ENCODE measurements around the gene PRUNE1.

The PRUNE1 gene

GRCh38 chr1:151060657-151061421 lies 52.6 kb downstream of the PRUNE1 start:
- TF ChIP-seq PKNOX1 (IDR thresholded peaks at IDR 0.05): no peak
- TF ChIP-seq HDGF (IDR thresholded peaks at IDR 0.05; ENCODE audit: borderline replicate concordance): no peak
- no peak for TF ChIP-seq SUZ12 (IDR thresholded peaks at IDR 0.05)
- no peak for TF ChIP-seq L3MBTL2 (conservative IDR thresholded peaks at IDR 0.05)
- no peak for TF ChIP-seq LEF1 (IDR thresholded peaks at IDR 0.05; ENCODE audit: borderline replicate concordance)
- TF ChIP-seq FOXM1 (IDR thresholded peaks at IDR 0.05; ENCODE audit: borderline replicate concordance): no peak
- TF ChIP-seq CTBP1 (IDR thresholded peaks at IDR 0.05; ENCODE audit: borderline replicate concordance): no peak
- no peak for TF ChIP-seq ZNF384 (IDR thresholded peaks at IDR 0.05)
- TF ChIP-seq ARNT (IDR thresholded peaks at IDR 0.05): no peak
- no peak for TF ChIP-seq FOXA1 (IDR thresholded peaks at IDR 0.05)
- ChIA-PET CTCF (interaction anchor here (0.6 to 0.9 kb wide), 4 partner anchors 37 to 235 kb away, joined by 3 to 4 read pairs (median 3); partner anchors contain the start of gene TNFAIP8L2), POLR2A (interaction anchor here (1.5 to 6.6 kb wide), 5 partner anchors 10 to 129 kb away, joined by 3 to 69 read pairs (median 10); partner anchors contain the start of genes C1orf56, GABPB2, MINDY1 and VPS72)
- no peak for DNase-seq (ENCODE audit: extremely low spot score)

GRCh38 chr1:151061704-151062103 lies 53.5 kb downstream of the PRUNE1 start:
- no peak for DNase-seq (ENCODE audit: extremely low spot score)
- ChIA-PET POLR2A (interaction anchor here (1.5 to 6.6 kb wide), 5 partner anchors 9 to 128 kb away, joined by 3 to 69 read pairs (median 10); partner anchors contain the start of genes C1orf56, GABPB2, MINDY1 and VPS72), CTCF (interaction anchor here (1.3 kb wide), 1 partner anchor 11 kb away, joined by 5 read pairs; no protein-coding TSS in a partner anchor)
- TF ChIP-seq FOXM1 (IDR thresholded peaks at IDR 0.05; ENCODE audit: borderline replicate concordance) (no peak), L3MBTL2 (conservative IDR thresholded peaks at IDR 0.05) (no peak), BHLHE40 (IDR thresholded peaks at IDR 0.05; ENCODE audit: borderline replicate concordance) (no peak), FOXA1 (IDR thresholded peaks at IDR 0.05) (no peak), HDGF (IDR thresholded peaks at IDR 0.05; ENCODE audit: borderline replicate concordance) (no peak), TARDBP (IDR thresholded peaks at IDR 0.05) (no peak), ZNF384 (IDR thresholded peaks at IDR 0.05) (no peak), ARNT (IDR thresholded peaks at IDR 0.05) (no peak), LEF1 (IDR thresholded peaks at IDR 0.05; ENCODE audit: borderline replicate concordance) (no peak), ELF4 (IDR thresholded peaks at IDR 0.05) (no peak), PKNOX1 (IDR thresholded peaks at IDR 0.05) (no peak), CTBP1 (IDR thresholded peaks at IDR 0.05; ENCODE audit: borderline replicate concordance) (no peak), FOXK2 (IDR thresholded peaks at IDR 0.05) (no peak)

DNA sequence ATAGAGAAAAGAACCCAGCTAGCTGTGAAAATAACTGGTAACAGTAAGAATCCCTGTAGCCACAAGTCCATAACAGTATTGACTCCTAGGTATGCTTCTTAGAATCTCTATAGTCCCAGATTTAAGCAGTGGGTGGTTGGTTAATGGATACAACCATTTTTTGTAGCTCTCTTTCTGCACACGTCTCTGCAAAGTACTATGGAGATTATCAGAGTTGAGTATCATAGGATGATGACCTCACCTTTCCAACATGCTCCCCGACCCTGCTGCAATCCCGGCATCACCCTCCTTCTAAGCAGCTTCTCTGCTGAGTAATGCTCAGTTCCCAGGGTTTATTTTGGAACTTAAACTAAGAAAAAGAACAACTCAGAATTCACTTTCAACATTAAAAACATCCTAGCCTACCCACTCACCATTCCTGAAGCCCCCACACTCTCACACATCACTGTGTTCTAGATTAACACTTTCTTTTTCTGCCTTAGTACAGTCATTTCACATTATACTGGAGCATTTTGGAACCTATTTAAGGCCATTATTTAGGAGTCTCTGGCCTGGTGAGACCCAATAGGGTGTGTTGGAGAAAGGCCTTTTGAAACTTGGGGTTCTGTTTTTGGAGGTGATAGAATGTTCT lies 54.6 kb downstream of the PRUNE1 start:
- ChIA-PET CTCF (interaction anchor here (0.6 to 1.3 kb wide), 5 partner anchors 8 to 67 kb away, joined by 3 to 5 read pairs (median 4); partner anchors contain the start of gene GABPB2), POLR2A (interaction anchor here (0.7 to 6.6 kb wide), 4 partner anchors 8 to 219 kb away, joined by 3 to 69 read pairs (median 32); partner anchors contain the start of genes C1orf56, GABPB2 and MINDY1)
- DNase-seq (ENCODE audit: extremely low spot score): no peak
- no peak for TF ChIP-seq ARNT (IDR thresholded peaks at IDR 0.05)
- no peak for TF ChIP-seq ZNF384 (IDR thresholded peaks at IDR 0.05)
- TF ChIP-seq SP1 (IDR thresholded peaks at IDR 0.05): no peak
- TF ChIP-seq ELF4 (IDR thresholded peaks at IDR 0.05): no peak
- no peak for TF ChIP-seq CTBP1 (IDR thresholded peaks at IDR 0.05; ENCODE audit: borderline replicate concordance)
- no peak for TF ChIP-seq PKNOX1 (IDR thresholded peaks at IDR 0.05)
- TF ChIP-seq FOXM1 (IDR thresholded peaks at IDR 0.05; ENCODE audit: borderline replicate concordance): no peak
- no peak for TF ChIP-seq FOXK2 (IDR thresholded peaks at IDR 0.05)
- TF ChIP-seq SUZ12 (IDR thresholded peaks at IDR 0.05): no peak
- TF ChIP-seq LEF1 (IDR thresholded peaks at IDR 0.05; ENCODE audit: borderline replicate concordance): no peak
- TF ChIP-seq HDGF (IDR thresholded peaks at IDR 0.05; ENCODE audit: borderline replicate concordance): no peak
- TF ChIP-seq NFRKB (IDR thresholded peaks at IDR 0.05): no peak
- TF ChIP-seq FOXA1 (IDR thresholded peaks at IDR 0.05): no peak
- no peak for TF ChIP-seq BHLHE40 (IDR thresholded peaks at IDR 0.05; ENCODE audit: borderline replicate concordance)
- TF ChIP-seq L3MBTL2 (conservative IDR thresholded peaks at IDR 0.05): no peak

DNA sequence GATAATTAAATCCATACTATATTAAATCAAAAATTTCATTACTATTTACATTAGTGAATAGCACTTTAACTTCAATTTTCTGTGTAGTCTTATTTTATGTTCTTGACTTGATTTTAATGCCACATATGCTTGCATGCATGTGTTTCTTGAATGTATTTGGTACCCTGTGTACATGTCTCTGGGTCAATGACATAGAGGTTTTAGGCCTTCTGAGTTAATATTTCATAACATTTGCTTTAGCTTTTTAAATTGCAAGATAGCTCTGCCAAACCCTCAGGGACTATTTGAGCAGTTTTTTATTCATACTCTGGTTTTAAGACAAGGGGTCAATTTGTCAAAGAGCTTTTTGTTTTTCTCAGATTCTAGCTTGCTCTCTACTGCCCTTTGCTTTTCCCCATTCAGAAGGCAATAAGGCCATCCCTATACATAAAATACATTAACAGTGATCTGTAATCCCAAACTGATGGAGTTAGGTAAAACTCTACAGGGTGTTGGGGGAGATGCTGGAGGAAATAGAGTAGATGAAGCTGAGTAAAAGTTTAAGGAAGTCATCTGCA lies 56.9 kb downstream of the PRUNE1 start:
- CTCF ChIA-PET: interaction anchor here (0.6 kb wide), 1 partner anchor 21 kb away, joined by 3 read pairs; no protein-coding TSS in a partner anchor
- TF ChIP-seq BHLHE40 (IDR thresholded peaks at IDR 0.05; ENCODE audit: borderline replicate concordance): no peak
- no peak for TF ChIP-seq LEF1 (IDR thresholded peaks at IDR 0.05; ENCODE audit: borderline replicate concordance)
- no peak for TF ChIP-seq ARNT (IDR thresholded peaks at IDR 0.05)
- TF ChIP-seq HDGF (IDR thresholded peaks at IDR 0.05; ENCODE audit: borderline replicate concordance): no peak
- no peak for TF ChIP-seq ELF4 (IDR thresholded peaks at IDR 0.05)
- no peak for TF ChIP-seq L3MBTL2 (conservative IDR thresholded peaks at IDR 0.05)
- TF ChIP-seq TARDBP (IDR thresholded peaks at IDR 0.05): no peak
- TF ChIP-seq FOXK2 (IDR thresholded peaks at IDR 0.05): no peak
- TF ChIP-seq SUZ12 (IDR thresholded peaks at IDR 0.05): no peak
- no peak for TF ChIP-seq FOXA1 (IDR thresholded peaks at IDR 0.05)
- TF ChIP-seq FOXM1 (IDR thresholded peaks at IDR 0.05; ENCODE audit: borderline replicate concordance): no peak
- POLR2A ChIA-PET: interaction anchor here (0.7 to 1.0 kb wide), 3 partner anchors 100 to 134 kb away, joined by 3 read pairs; partner anchors contain the start of genes PIP5K1A and VPS72
- DNase-seq (ENCODE audit: extremely low spot score): no peak

- no peak for TF ChIP-seq HDGF (IDR thresholded peaks at IDR 0.05; ENCODE audit: borderline replicate concordance)
- no peak for TF ChIP-seq TARDBP (IDR thresholded peaks at IDR 0.05)
- no peak for TF ChIP-seq ARNT (IDR thresholded peaks at IDR 0.05)
- TF ChIP-seq SP1 (IDR thresholded peaks at IDR 0.05): no peak
- TF ChIP-seq L3MBTL2 (conservative IDR thresholded peaks at IDR 0.05): no peak
- no peak for TF ChIP-seq NFRKB (IDR thresholded peaks at IDR 0.05)
- no peak for TF ChIP-seq ZNF384 (IDR thresholded peaks at IDR 0.05)
- TF ChIP-seq FOXK2 (IDR thresholded peaks at IDR 0.05): no peak
- TF ChIP-seq PKNOX1 (IDR thresholded peaks at IDR 0.05): no peak
- TF ChIP-seq LEF1 (IDR thresholded peaks at IDR 0.05; ENCODE audit: borderline replicate concordance): no peak
- TF ChIP-seq FOXA1 (IDR thresholded peaks at IDR 0.05): no peak
- TF ChIP-seq FOXM1 (IDR thresholded peaks at IDR 0.05; ENCODE audit: borderline replicate concordance): no peak
- TF ChIP-seq ELF4 (IDR thresholded peaks at IDR 0.05): no peak
- TF ChIP-seq BHLHE40 (IDR thresholded peaks at IDR 0.05; ENCODE audit: borderline replicate concordance): no peak
- no peak for TF ChIP-seq CTBP1 (IDR thresholded peaks at IDR 0.05; ENCODE audit: borderline replicate concordance)
- TF ChIP-seq SUZ12 (IDR thresholded peaks at IDR 0.05): no peak
- ChIA-PET POLR2A (interaction anchor here (0.8 to 1.6 kb wide), 2 partner anchors 9 to 122 kb away, joined by 3 to 5 read pairs; partner anchors contain the start of gene VPS72), CTCF (interaction anchor here (0.9 kb wide), 1 partner anchor 8 kb away, joined by 3 read pairs; the partner anchor contains the start of gene CDC42SE1)
- DNase-seq (ENCODE audit: extremely low spot score): no peak
These were observed 58.9 kb downstream of the PRUNE1 start for GRCh38 chr1:151067185-151067584.
